ENCODE measurements around the gene DCX. TPM values are rescaled to one million over a fixed set of nuclear protein-coding genes. Genes with fewer than 3 reads are reported as not detected.

Gene DCX
- total RNA-seq, 1 experiment from 2014 or later: 0.13 TPM

DNA sequence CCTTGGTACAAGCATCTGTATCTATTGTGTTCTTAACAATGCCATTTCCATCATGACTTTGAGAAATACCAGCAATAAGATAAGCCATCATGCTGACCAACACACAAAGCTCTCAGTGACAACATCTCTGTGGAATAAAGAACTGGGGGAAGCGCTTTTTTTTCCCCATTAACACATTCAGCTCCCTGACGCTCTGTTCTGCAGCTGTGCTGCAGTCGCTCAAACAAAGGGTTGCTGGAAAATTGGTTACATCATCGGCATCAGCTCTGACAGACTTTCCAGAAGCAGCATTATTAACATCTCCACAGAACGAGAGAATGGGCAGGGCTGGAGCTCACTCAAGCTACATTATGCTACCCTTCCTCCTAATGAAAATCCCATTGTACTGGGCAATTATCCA lies 39.9 kb downstream of the DCX start:
- Histone ChIP-seq H3K9me3 (ENCODE audit: control insufficient read depth, insufficient read depth, low read depth, low read length) (no peaks in the 10 kb centered on the region), H3K36me3 (ENCODE audit: control insufficient read depth, insufficient read depth, low read length) (no peaks in the 10 kb centered on the region), H3K27me3 (ENCODE audit: control insufficient read depth, insufficient read depth, low read length) (no peaks in the 10 kb centered on the region), H3K27ac (ENCODE audit: low read length) (no peak overlapping the region), H3K4me3 (ENCODE audit: low read depth in 2 of 2, low read length in 2 of 2) (no peak overlapping the region), H3K4me1 (ENCODE audit: control insufficient read depth, insufficient read depth, low read length) (no peaks in the 10 kb centered on the region)
- ChIA-PET CTCF (no interaction called here), POLR2A (no interaction called here)
- DNase-seq (ENCODE audit: low read depth, low spot score): no peak
- in situ Hi-C loops (cut with HindIII; ENCODE audit: low pct_unique_long_range_greater_than_20kb, low sequenced_read_pairs): no loop called here
- no TSS peak for BruUV-seq (replicated peaks)
- intact Hi-C loops (cut with micrococcal nuclease; ENCODE audit: unreplicated experiment): no loop called here
- TF ChIP-seq, protein P1, sequence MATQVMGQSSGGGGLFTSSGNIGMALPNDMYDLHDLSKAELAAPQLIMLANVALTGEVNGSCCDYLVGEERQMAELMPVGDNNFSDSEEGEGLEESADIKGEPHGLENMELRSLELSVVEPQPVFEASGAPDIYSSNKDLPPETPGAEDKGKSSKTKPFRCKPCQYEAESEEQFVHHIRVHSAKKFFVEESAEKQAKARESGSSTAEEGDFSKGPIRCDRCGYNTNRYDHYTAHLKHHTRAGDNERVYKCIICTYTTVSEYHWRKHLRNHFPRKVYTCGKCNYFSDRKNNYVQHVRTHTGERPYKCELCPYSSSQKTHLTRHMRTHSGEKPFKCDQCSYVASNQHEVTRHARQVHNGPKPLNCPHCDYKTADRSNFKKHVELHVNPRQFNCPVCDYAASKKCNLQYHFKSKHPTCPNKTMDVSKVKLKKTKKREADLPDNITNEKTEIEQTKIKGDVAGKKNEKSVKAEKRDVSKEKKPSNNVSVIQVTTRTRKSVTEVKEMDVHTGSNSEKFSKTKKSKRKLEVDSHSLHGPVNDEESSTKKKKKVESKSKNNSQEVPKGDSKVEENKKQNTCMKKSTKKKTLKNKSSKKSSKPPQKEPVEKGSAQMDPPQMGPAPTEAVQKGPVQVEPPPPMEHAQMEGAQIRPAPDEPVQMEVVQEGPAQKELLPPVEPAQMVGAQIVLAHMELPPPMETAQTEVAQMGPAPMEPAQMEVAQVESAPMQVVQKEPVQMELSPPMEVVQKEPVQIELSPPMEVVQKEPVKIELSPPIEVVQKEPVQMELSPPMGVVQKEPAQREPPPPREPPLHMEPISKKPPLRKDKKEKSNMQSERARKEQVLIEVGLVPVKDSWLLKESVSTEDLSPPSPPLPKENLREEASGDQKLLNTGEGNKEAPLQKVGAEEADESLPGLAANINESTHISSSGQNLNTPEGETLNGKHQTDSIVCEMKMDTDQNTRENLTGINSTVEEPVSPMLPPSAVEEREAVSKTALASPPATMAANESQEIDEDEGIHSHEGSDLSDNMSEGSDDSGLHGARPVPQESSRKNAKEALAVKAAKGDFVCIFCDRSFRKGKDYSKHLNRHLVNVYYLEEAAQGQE (IDR thresholded peaks at IDR 0.05; ENCODE audit: insufficient read depth in 1 of 2, low read depth in 2 of 2, low read length in 1 of 2): no peak
- TF ChIP-seq POLR2AphosphoS5 (IDR thresholded peaks at IDR 0.05; ENCODE audit: low read depth, low read length) (no peak), TCF7L2 (IDR thresholded peaks at IDR 0.05; ENCODE audit: low read depth, low read length) (no peak), SIN3A (IDR thresholded peaks at IDR 0.05; ENCODE audit: borderline replicate concordance, insufficient read depth, low read depth, low read length) (no peak)
- TF ChIP-seq, protein P2, sequence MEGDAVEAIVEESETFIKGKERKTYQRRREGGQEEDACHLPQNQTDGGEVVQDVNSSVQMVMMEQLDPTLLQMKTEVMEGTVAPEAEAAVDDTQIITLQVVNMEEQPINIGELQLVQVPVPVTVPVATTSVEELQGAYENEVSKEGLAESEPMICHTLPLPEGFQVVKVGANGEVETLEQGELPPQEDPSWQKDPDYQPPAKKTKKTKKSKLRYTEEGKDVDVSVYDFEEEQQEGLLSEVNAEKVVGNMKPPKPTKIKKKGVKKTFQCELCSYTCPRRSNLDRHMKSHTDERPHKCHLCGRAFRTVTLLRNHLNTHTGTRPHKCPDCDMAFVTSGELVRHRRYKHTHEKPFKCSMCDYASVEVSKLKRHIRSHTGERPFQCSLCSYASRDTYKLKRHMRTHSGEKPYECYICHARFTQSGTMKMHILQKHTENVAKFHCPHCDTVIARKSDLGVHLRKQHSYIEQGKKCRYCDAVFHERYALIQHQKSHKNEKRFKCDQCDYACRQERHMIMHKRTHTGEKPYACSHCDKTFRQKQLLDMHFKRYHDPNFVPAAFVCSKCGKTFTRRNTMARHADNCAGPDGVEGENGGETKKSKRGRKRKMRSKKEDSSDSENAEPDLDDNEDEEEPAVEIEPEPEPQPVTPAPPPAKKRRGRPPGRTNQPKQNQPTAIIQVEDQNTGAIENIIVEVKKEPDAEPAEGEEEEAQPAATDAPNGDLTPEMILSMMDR (IDR thresholded peaks at IDR 0.05): no peak
- no peak for ATAC-seq

DNA sequence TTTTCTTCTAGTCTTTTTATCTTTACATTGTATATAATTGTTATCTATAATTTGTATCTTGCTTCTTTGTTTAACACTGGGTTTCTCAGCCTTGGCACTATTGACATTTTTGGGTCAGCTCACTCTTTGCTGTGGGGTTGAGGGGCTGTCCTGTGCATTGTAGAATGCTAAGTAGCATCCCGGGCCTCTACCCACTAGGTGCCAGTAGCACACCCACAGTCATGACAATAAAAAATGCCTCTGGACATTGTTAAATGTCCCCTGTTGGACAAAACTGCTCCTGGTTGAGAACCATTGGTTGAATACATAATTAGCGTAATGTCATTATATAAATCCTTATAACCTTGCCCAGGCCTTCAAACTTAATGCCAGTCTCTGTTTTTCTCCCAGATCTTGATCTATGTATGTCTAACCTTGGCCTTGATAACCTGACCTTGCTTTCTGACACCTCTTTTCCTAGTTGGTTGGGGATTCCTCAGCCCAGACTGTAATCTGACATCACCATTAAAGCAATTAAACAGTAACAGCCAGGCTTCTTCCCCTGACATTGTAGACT lies 46.1 kb downstream of the DCX start:
- Histone ChIP-seq H3K4me3 (ENCODE audit: low read depth in 2 of 2, low read length in 2 of 2) (no peak overlapping the region), H3K27ac (ENCODE audit: low read length) (no peak overlapping the region), H3K9me3 (ENCODE audit: control insufficient read depth, insufficient read depth, low read depth, low read length) (no peaks in the 10 kb centered on the region), H3K27me3 (ENCODE audit: control insufficient read depth, insufficient read depth, low read length) (no peaks in the 10 kb centered on the region), H3K36me3 (ENCODE audit: control insufficient read depth, insufficient read depth, low read length) (no peaks in the 10 kb centered on the region), H3K4me1 (ENCODE audit: control insufficient read depth, insufficient read depth, low read length) (no peaks in the 10 kb centered on the region)
- in situ Hi-C loops (cut with HindIII; ENCODE audit: low pct_unique_long_range_greater_than_20kb, low sequenced_read_pairs): no loop called here
- BruUV-seq (replicated peaks): no TSS peak
- DNase-seq (ENCODE audit: low read depth, low spot score) (no peak), ATAC-seq (no peak)
- ChIA-PET CTCF (no interaction called here), POLR2A (no interaction called here)
- TF ChIP-seq, protein P1 (IDR thresholded peaks at IDR 0.05; ENCODE audit: insufficient read depth in 1 of 2, low read depth in 2 of 2, low read length in 1 of 2): no peak
- TF ChIP-seq POLR2AphosphoS5 (IDR thresholded peaks at IDR 0.05; ENCODE audit: low read depth, low read length) (no peak), TCF7L2 (IDR thresholded peaks at IDR 0.05; ENCODE audit: low read depth, low read length) (no peak)
- TF ChIP-seq, protein P2 (IDR thresholded peaks at IDR 0.05): no peak
- intact Hi-C loops (cut with micrococcal nuclease; ENCODE audit: unreplicated experiment): no loop called here

Measured in Panc1 (cell line).